ENCODE data around the gene CS. TPM values are rescaled to one million over a fixed set of nuclear protein-coding genes. Genes with fewer than 3 reads are reported as not detected.

CS gene
- total RNA-seq, 1 donor from 2014 or later, result 212 TPM

GRCh38 chr12:56296295-56296694 is 3.8 kb downstream of the CS start:
- H3K4me1 ChIP-seq (ENCODE audit: insufficient read depth, low read length), result peaks cover 19% of the 10 kb centered on the region
- H2AFZ ChIP-seq (ENCODE audit: low read depth, low read length), result no peak overlapping the region
- H3K79me2 ChIP-seq (ENCODE audit: insufficient read depth, low read length), result peaks cover 88% of the 10 kb centered on the region
- FAIRE-seq (no peak), DNase-seq (ENCODE audit: low read depth) (no peak)
- Mint-ChIP-seq H3K27me3 (ENCODE audit: low read depth, unreplicated experiment) (no peaks in the 10 kb centered on the region), H3K36me3 (ENCODE audit: low read depth, unreplicated experiment) (no peaks in the 10 kb centered on the region), H3K27ac (ENCODE audit: unreplicated experiment) (no peak overlapping the region), H3K9me3 (ENCODE audit: unreplicated experiment) (no peaks in the 10 kb centered on the region), H3K4me3 (ENCODE audit: unreplicated experiment) (no peak overlapping the region), H3K4me1 (ENCODE audit: low read depth, unreplicated experiment) (peaks cover 7% of the 10 kb centered on the region)
- H3K36me3 ChIP-seq (ENCODE audit: insufficient read depth, low read length), result peaks cover 8% of the 10 kb centered on the region
- peaks cover 57% of the 10 kb centered on the region for H4K20me1 ChIP-seq (ENCODE audit: insufficient read depth, low read length)
- H3K27ac ChIP-seq (ENCODE audit: low read depth, low read length), result no peak overlapping the region
- no peak for TF ChIP-seq EZH2 (IDR thresholded peaks at IDR 0.05; ENCODE audit: insufficient read depth, low read length)
- no peak for TF ChIP-seq CTCF (IDR thresholded peaks at IDR 0.05; ENCODE audit: insufficient read depth, low read depth, low read length)
- no peak overlapping the region for H3K9ac ChIP-seq (ENCODE audit: low read length)
- H3K27me3 ChIP-seq (ENCODE audit: insufficient read depth, low read length), result no peaks in the 10 kb centered on the region
- H3K9me3 ChIP-seq (ENCODE audit: insufficient read depth, low read depth, low read length), result no peaks in the 10 kb centered on the region
- H3K4me2 ChIP-seq (ENCODE audit: low read length), result peak overlapping the region; percentile 96
- no peak overlapping the region for H3K4me3 ChIP-seq (ENCODE audit: insufficient read depth, low read depth, low read length)

DNA sequence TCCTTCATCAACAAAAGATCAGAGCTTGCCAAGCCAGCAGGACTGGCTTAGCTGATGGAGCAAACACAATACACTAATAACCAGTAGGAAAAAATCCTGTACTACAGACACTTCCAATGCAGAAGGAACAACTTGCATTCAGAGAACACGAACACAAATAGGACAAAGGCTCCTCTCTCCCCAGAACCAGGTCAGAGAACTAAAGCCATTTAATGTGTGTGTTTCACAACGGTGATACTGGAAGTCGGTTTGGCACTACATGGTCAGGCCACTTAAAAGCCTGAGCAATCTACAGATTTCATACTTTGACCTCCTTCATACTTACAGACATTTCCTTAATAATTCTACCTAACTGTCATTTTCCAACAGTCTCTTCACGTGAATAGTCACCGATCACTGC is 6.3 kb downstream of the CS start:
- H3K4me3 Mint-ChIP-seq (ENCODE audit: unreplicated experiment), result no peak overlapping the region
- H3K9me3 Mint-ChIP-seq (ENCODE audit: unreplicated experiment), result no peaks in the 10 kb centered on the region
- Histone ChIP-seq H3K36me3 (ENCODE audit: insufficient read depth, low read length) (peaks cover 17% of the 10 kb centered on the region), H3K9ac (ENCODE audit: low read length) (no peak overlapping the region), H3K4me3 (ENCODE audit: insufficient read depth, low read depth, low read length) (no peak overlapping the region), H4K20me1 (ENCODE audit: insufficient read depth, low read length) (peaks cover 64% of the 10 kb centered on the region), H3K27ac (ENCODE audit: low read depth, low read length) (no peak overlapping the region), H3K4me1 (ENCODE audit: insufficient read depth, low read length) (peaks cover 5% of the 10 kb centered on the region), H3K79me2 (ENCODE audit: insufficient read depth, low read length) (peaks cover 92% of the 10 kb centered on the region), H3K27me3 (ENCODE audit: insufficient read depth, low read length) (no peaks in the 10 kb centered on the region), H3K9me3 (ENCODE audit: insufficient read depth, low read depth, low read length) (no peaks in the 10 kb centered on the region), H3K4me2 (ENCODE audit: low read length) (no peak overlapping the region), H2AFZ (ENCODE audit: low read depth, low read length) (no peak overlapping the region)
- no peak overlapping the region for H3K27ac Mint-ChIP-seq (ENCODE audit: unreplicated experiment)
- DNase-seq (ENCODE audit: low read depth) (no peak), FAIRE-seq (no peak)
- no peaks in the 10 kb centered on the region for H3K36me3 Mint-ChIP-seq (ENCODE audit: low read depth, unreplicated experiment)
- peaks cover 7% of the 10 kb centered on the region for H3K4me1 Mint-ChIP-seq (ENCODE audit: low read depth, unreplicated experiment)
- no peaks in the 10 kb centered on the region for H3K27me3 Mint-ChIP-seq (ENCODE audit: low read depth, unreplicated experiment)
- TF ChIP-seq CTCF (IDR thresholded peaks at IDR 0.05; ENCODE audit: insufficient read depth, low read depth, low read length), result no peak

DNA sequence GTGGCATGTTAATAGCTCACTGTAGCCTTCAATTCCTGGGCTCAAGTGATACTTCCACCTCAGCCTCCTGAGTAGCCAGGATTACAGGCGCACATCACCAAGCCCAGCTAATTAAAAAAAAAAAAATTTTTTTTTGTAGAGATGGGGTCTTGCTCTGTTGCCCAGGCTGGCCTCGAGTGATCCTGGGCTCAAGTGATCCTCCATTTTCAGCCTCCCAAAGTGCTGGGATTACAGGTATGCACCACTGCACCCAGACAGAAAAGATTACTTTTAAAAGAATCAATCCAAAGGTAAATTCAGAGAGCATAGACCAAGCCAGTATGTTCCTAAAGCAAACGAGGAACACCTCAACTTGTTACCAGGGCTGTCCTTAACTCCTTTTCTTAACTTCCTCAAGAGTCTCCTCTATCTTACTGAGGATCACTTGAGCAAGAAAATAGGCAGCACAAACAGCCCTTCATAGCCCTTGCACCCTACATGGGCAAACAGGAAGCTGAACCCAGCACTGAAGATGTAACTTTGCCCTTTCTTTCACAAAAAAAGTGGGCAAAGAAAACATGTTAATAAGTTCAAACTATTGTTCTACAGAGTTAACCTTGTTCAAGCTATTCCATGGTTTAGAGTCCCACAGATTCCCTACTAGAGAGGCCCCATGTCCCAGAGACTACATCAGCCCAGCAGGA is 11.3 kb downstream of the CS start:
- peaks cover 32% of the 10 kb centered on the region for H3K36me3 ChIP-seq (ENCODE audit: insufficient read depth, low read length)
- Mint-ChIP-seq H3K4me1 (ENCODE audit: low read depth, unreplicated experiment) (no peaks in the 10 kb centered on the region), H3K4me3 (ENCODE audit: unreplicated experiment) (no peak overlapping the region), H3K36me3 (ENCODE audit: low read depth, unreplicated experiment) (peaks cover 4% of the 10 kb centered on the region), H3K27ac (ENCODE audit: unreplicated experiment) (no peak overlapping the region), H3K27me3 (ENCODE audit: low read depth, unreplicated experiment) (no peaks in the 10 kb centered on the region), H3K9me3 (ENCODE audit: unreplicated experiment) (no peaks in the 10 kb centered on the region)
- peaks cover 60% of the 10 kb centered on the region for H3K79me2 ChIP-seq (ENCODE audit: insufficient read depth, low read length)
- H3K27ac ChIP-seq (ENCODE audit: low read depth, low read length), result no peak overlapping the region
- TF ChIP-seq EZH2 (IDR thresholded peaks at IDR 0.05; ENCODE audit: insufficient read depth, low read length), result no peak
- TF ChIP-seq CTCF (IDR thresholded peaks at IDR 0.05; ENCODE audit: insufficient read depth, low read depth, low read length), result no peak
- no peak overlapping the region for H3K4me3 ChIP-seq (ENCODE audit: insufficient read depth, low read depth, low read length)
- H3K27me3 ChIP-seq (ENCODE audit: insufficient read depth, low read length), result no peaks in the 10 kb centered on the region
- H2AFZ ChIP-seq (ENCODE audit: low read depth, low read length), result no peak overlapping the region
- H3K4me1 ChIP-seq (ENCODE audit: insufficient read depth, low read length), result no peaks in the 10 kb centered on the region
- H3K4me2 ChIP-seq (ENCODE audit: low read length), result no peak overlapping the region
- DNase-seq (ENCODE audit: low read depth), result no peak
- no peak for FAIRE-seq
- peaks cover 61% of the 10 kb centered on the region for H4K20me1 ChIP-seq (ENCODE audit: insufficient read depth, low read length)
- H3K9me3 ChIP-seq (ENCODE audit: insufficient read depth, low read depth, low read length), result no peaks in the 10 kb centered on the region
- no peak overlapping the region for H3K9ac ChIP-seq (ENCODE audit: low read length)

Data from astrocyte (in vitro differentiated cells and primary cell).